Thymus (tissue), 14 donors: ENCODE results near the gene ZNF766. TPM values are rescaled to one million over a fixed set of nuclear protein-coding genes. Genes with fewer than 3 reads are reported as not detected.
A peak's percentile ranks its signal among the peaks of the same experiment; 100 is the strongest.

Experiments
- DNase-seq, 9 donors: peaks; one replicate each; pipeline ENCODE4 v3.0.0-alpha.2; 2013; ENCODE audit warnings: low spot score in 9 of 9, low read depth in 6 of 9, missing footprints in 1 of 9
- H3K27ac ChIP-seq, 2 donors: one replicate each; pipeline ENCODE4 v1.5.1; 2013; ENCODE audit warnings: control low read depth in 1 of 2, low read depth in 1 of 2, low read length in 1 of 2, mild to moderate bottlenecking in 1 of 2, moderate library complexity in 1 of 2
- H3K27me3 ChIP-seq, 2 donors: one replicate each; pipeline ENCODE4 v1.5.1; 2013; ENCODE audit warnings: low read length in 1 of 2; ENCODE audit not compliant: control insufficient read depth in 2 of 2, insufficient read depth in 1 of 2
- H3K36me3 ChIP-seq, 2 donors: one replicate each; pipeline ENCODE4 v1.5.1; 2013; ENCODE audit warnings: low read length in 1 of 2, mild to moderate bottlenecking in 1 of 2, moderate library complexity in 1 of 2; ENCODE audit not compliant: control insufficient read depth in 2 of 2, insufficient read depth in 2 of 2
- H3K4me1 ChIP-seq, 2 donors: one replicate each; pipeline ENCODE4 v1.5.1; 2013; ENCODE audit warnings: low read length in 2 of 2; ENCODE audit not compliant: control insufficient read depth in 2 of 2, insufficient read depth in 2 of 2
- H3K4me3 ChIP-seq, 2 donors: one replicate each; pipeline ENCODE4 v1.5.1; 2013; ENCODE audit warnings: low read length in 2 of 2, control low read depth in 1 of 2, mild to moderate bottlenecking in 1 of 2
- H3K9me3 ChIP-seq, 2 donors: one replicate each; pipeline ENCODE4 v1.5.1; 2013; ENCODE audit warnings: low read length in 1 of 2, mild to moderate bottlenecking in 1 of 2; ENCODE audit not compliant: control insufficient read depth in 2 of 2, insufficient read depth in 1 of 2
- WGBS: extraction: QIAGEN DNeasy Blood & Tissue Kit; methylation state at CpG from one replicate; pipeline ENCODE4 v1.1.7; 2013; 5-methylcytosine and 5-hydroxymethylcytosine counted together
- long read RNA-seq, 10 donors: transcript quantifications; one replicate each; lab custom pipeline, GENCODE V29; 2026
- polyA plus RNA-seq: library from polyadenylated mRNA; stranded (reverse); fragments of 200-250 nt; gene quantifications from one replicate; pipeline ENCODE4 v1.2.3, GENCODE V29; 2013
- total RNA-seq: library from RNA; stranded (reverse); fragments of 120-200 nt; gene quantifications from one replicate; pipeline ENCODE4 v1.2.4, GENCODE V29; 2013
- donor health status: healthy.

ZNF766 gene
- total RNA-seq (11.7 TPM), polyA plus RNA-seq (11.4 TPM)
- long read RNA-seq, donor 1, full-length matches to known transcripts, result 1 of 1 reads
- long read RNA-seq, donor 1, partial matches to known transcripts, result 0 of 1 reads
- long read RNA-seq, donor 1, other reads (novel, unspliced or antisense), result 0 of 1 reads
- long read RNA-seq, donor 2, full-length matches to known transcripts, result 10 of 10 reads
- long read RNA-seq, donor 2, partial matches to known transcripts, result 0 of 10 reads
- long read RNA-seq, donor 2, other reads (novel, unspliced or antisense), result 0 of 10 reads
- long read RNA-seq, donor 3, full-length matches to known transcripts, result 4 of 4 reads
- long read RNA-seq, donor 3, partial matches to known transcripts, result 0 of 4 reads
- long read RNA-seq, donor 3, other reads (novel, unspliced or antisense), result 0 of 4 reads
- long read RNA-seq, donor 4, full-length matches to known transcripts, result 2 of 2 reads
- long read RNA-seq, donor 4, partial matches to known transcripts, result 0 of 2 reads
- long read RNA-seq, donor 4, other reads (novel, unspliced or antisense), result 0 of 2 reads
- long read RNA-seq, donor 5, full-length matches to known transcripts, result 5 of 5 reads
- long read RNA-seq, donor 5, partial matches to known transcripts, result 0 of 5 reads
- long read RNA-seq, donor 5, other reads (novel, unspliced or antisense), result 0 of 5 reads
- long read RNA-seq, donor 6, full-length matches to known transcripts, result 1 of 1 reads
- long read RNA-seq, donor 6, partial matches to known transcripts, result 0 of 1 reads
- long read RNA-seq, donor 6, other reads (novel, unspliced or antisense), result 0 of 1 reads
- long read RNA-seq, donor 7, full-length matches to known transcripts, result 7 of 7 reads
- long read RNA-seq, donor 7, partial matches to known transcripts, result 0 of 7 reads
- long read RNA-seq, donor 7, other reads (novel, unspliced or antisense), result 0 of 7 reads
- long read RNA-seq, donor 8, full-length matches to known transcripts, result 1 of 1 reads
- long read RNA-seq, donor 8, partial matches to known transcripts, result 0 of 1 reads
- long read RNA-seq, donor 8, other reads (novel, unspliced or antisense), result 0 of 1 reads
- long read RNA-seq, donor 9, full-length matches to known transcripts, result 5 of 5 reads
- long read RNA-seq, donor 9, partial matches to known transcripts, result 0 of 5 reads
- long read RNA-seq, donor 9, other reads (novel, unspliced or antisense), result 0 of 5 reads
- long read RNA-seq, donor 10, full-length matches to known transcripts, result 5 of 5 reads
- long read RNA-seq, donor 10, partial matches to known transcripts, result 0 of 5 reads
- long read RNA-seq, donor 10, other reads (novel, unspliced or antisense), result 0 of 5 reads

GRCh38 chr19:52269338-52270261 lies at the start of gene ZNF766:
Gene ZNF766 (plus strand): TSS chr19:52269587. CDS start chr19:52269614, 27 bp downstream.
- Histone ChIP-seq H3K4me3 (peak within 1 kb of the TSS; percentile 81 to 98), H3K27me3 (no peaks in the 10 kb centered on the region), H3K36me3 (peaks cover 11 to 23% of the 10 kb centered on the region in 2 donors), H3K9me3 (peaks cover 6 to 31% of the 10 kb centered on the region in 2 donors), H3K4me1 (peaks cover 2% of the 10 kb centered on the region in 2 donors), H3K27ac (peak within 1 kb of the TSS; percentile 95 to 97)
- peak; percentile 72 to 95 (median 88) for DNase-seq
- under 1% methylated on average over 70 of the region's 70 CpGs for WGBS

- H3K36me3 ChIP-seq, result peaks cover 86 to 92% of the 10 kb centered on the region in 2 donors
- 99% methylated on average over 8 of the region's 8 CpGs for WGBS
These were observed 49.8 kb upstream of the ZNF766 start for GRCh38 chr19:52219611-52220010.

GRCh38 chr19:52221031-52221430 lies 48.4 kb upstream of the ZNF766 start:
- Histone ChIP-seq H3K27ac (no peak overlapping the region), H3K27me3 (no peaks in the 10 kb centered on the region), H3K4me1 (no peaks in the 10 kb centered on the region), H3K4me3 (no peak overlapping the region), H3K36me3 (peaks cover 83 to 90% of the 10 kb centered on the region in 2 donors), H3K9me3 (no peaks in the 10 kb centered on the region)
- WGBS, result 98% methylated on average over 6 of the region's 6 CpGs
- no peak for DNase-seq

More at GRCh38 chr19:52219611-52220010, 49.8 kb upstream of the ZNF766 start:
- no peak overlapping the region for H3K4me3 ChIP-seq
- no peaks in the 10 kb centered on the region for H3K9me3 ChIP-seq
- H3K27me3 ChIP-seq, result no peaks in the 10 kb centered on the region
- H3K27ac ChIP-seq, result no peak overlapping the region
- no peak for DNase-seq
- no peaks in the 10 kb centered on the region for H3K4me1 ChIP-seq

- Histone ChIP-seq H3K9me3 (no peaks in the 10 kb centered on the region), H3K27me3 (no peaks in the 10 kb centered on the region), H3K36me3 (peaks cover 85 to 89% of the 10 kb centered on the region in 2 donors), H3K4me1 (no peaks in the 10 kb centered on the region), H3K4me3 (no peak overlapping the region), H3K27ac (no peak overlapping the region)
- 99% methylated on average over 7 of the region's 7 CpGs for WGBS
- DNase-seq, result no peak
These were observed 47.5 kb upstream of the ZNF766 start for GRCh38 chr19:52221831-52222375.

GRCh38 chr19:52224211-52224610 lies 45.2 kb upstream of the ZNF766 start:
- H3K4me3 ChIP-seq, result no peak overlapping the region
- 97% methylated on average over 5 of the region's 5 CpGs for WGBS
- H3K36me3 ChIP-seq, result peaks cover 79 to 83% of the 10 kb centered on the region in 2 donors

GRCh38 chr19:52226652-52227051 lies 42.7 kb upstream of the ZNF766 start:
- DNase-seq, result no peak
- Histone ChIP-seq H3K27me3 (no peaks in the 10 kb centered on the region), H3K27ac (no peak overlapping the region), H3K4me1 (no peaks in the 10 kb centered on the region), H3K9me3 (no peaks in the 10 kb centered on the region), H3K4me3 (no peak overlapping the region), H3K36me3 (peaks cover 55 to 58% of the 10 kb centered on the region in 2 donors)
- 97% methylated on average over 4 of the region's 4 CpGs for WGBS

More at GRCh38 chr19:52224211-52224610, 45.2 kb upstream of the ZNF766 start:
- Histone ChIP-seq H3K27me3 (no peaks in the 10 kb centered on the region), H3K27ac (no peak overlapping the region), H3K4me1 (no peaks in the 10 kb centered on the region), H3K9me3 (no peaks in the 10 kb centered on the region)
- no peak for DNase-seq

GRCh38 chr19:52227196-52227940 lies 42.0 kb upstream of the ZNF766 start:
- Histone ChIP-seq H3K4me3 (no peak overlapping the region), H3K9me3 (no peaks in the 10 kb centered on the region), H3K27me3 (no peaks in the 10 kb centered on the region), H3K4me1 (no peaks in the 10 kb centered on the region), H3K27ac (no peak overlapping the region), H3K36me3 (peaks cover 47 to 51% of the 10 kb centered on the region in 2 donors)
- WGBS, result 97% methylated on average over 10 of the region's 10 CpGs
- no peak for DNase-seq
